MM.1S (cell line): ENCODE measurements around the gene PTPRF.

Experiments used
- DNase-seq: peaks from one replicate; pipeline ENCODE4 v3.0.0-alpha.2; 2015
- H2AFZ ChIP-seq: fragments of 300-600 bp; sonication (generic); 2 replicates; pipeline ENCODE4 v1.6.0; 2016; ENCODE audit warnings: antibody characterized with exemption, low read length
- H3F3A ChIP-seq: fragments of 300-600 bp; sonication (generic); 2 replicates; pipeline ENCODE4 v1.6.1; 2016; ENCODE audit warnings: mild to moderate bottlenecking, antibody characterized with exemption, low read length, moderate library complexity, mixed read lengths; ENCODE audit not compliant: insufficient read depth
- H3K27ac ChIP-seq: fragments of 300-600 bp; sonication (generic); 2 replicates; pipeline ENCODE4 v1.5.1; 2016; ENCODE audit warnings: mild to moderate bottlenecking, low read length
- H3K27me3 ChIP-seq: fragments of 300-600 bp; sonication (generic); replicated peaks from 2 replicates; pipeline ENCODE4 v1.6.0; 2016; ENCODE audit warnings: low read length; ENCODE audit not compliant: insufficient read depth
- H3K36me3 ChIP-seq: fragments of 300-600 bp; sonication (generic); replicated peaks from 2 replicates; pipeline ENCODE4 v1.6.1; 2016; ENCODE audit warnings: mild to moderate bottlenecking, low read length, mixed read lengths; ENCODE audit not compliant: insufficient read depth
- H3K4me1 ChIP-seq: fragments of 300-600 bp; sonication (generic); 2 replicates; pipeline ENCODE4 v1.6.1; 2016; ENCODE audit warnings: low read length, mixed read lengths
- H3K4me2 ChIP-seq: fragments of 300-600 bp; sonication (generic); 2 replicates; pipeline ENCODE4 v1.6.0; 2016; ENCODE audit warnings: low read depth, low read length
- H3K4me3 ChIP-seq: fragments of 300-600 bp; sonication (generic); 2 replicates; pipeline ENCODE4 v1.5.1; 2016; ENCODE audit warnings: low read length, mixed read lengths
- H3K79me2 ChIP-seq: fragments of 300-600 bp; sonication (generic); 2 replicates; pipeline ENCODE4 v1.6.1; 2016; ENCODE audit warnings: mixed run types, low read length, mixed read lengths
- H3K9ac ChIP-seq: fragments of 300-600 bp; sonication (generic); 2 replicates; pipeline ENCODE4 v1.6.1; 2016; ENCODE audit warnings: low read length, mixed read lengths
- H3K9me2 ChIP-seq: fragments of 300-600 bp; sonication (generic); replicated peaks from 2 replicates; pipeline ENCODE4 v1.6.1; 2016; ENCODE audit warnings: mild to moderate bottlenecking, low read length, mixed read lengths; ENCODE audit not compliant: insufficient read depth
- H3K9me3 ChIP-seq: fragments of 300-600 bp; sonication (generic); replicated peaks from 2 replicates; pipeline ENCODE4 v1.6.1; 2016; ENCODE audit warnings: mild to moderate bottlenecking, low read length, mixed read lengths; ENCODE audit not compliant: insufficient read depth
- H4K20me1 ChIP-seq: fragments of 300-600 bp; sonication (generic); 2 replicates; pipeline ENCODE4 v1.6.1; 2016; ENCODE audit warnings: mild to moderate bottlenecking, low read length, moderate library complexity, mixed read lengths; ENCODE audit not compliant: insufficient read depth
- CTCF ChIP-seq: fragments of 300-600 bp; sonication (generic); IDR thresholded peaks from 2 replicates; pipeline ENCODE4 v1.5.1; 2016; ENCODE audit warnings: antibody characterized with exemption, low read length, mixed read lengths
- EZH2 ChIP-seq: fragments of 300-600 bp; sonication (generic); optimal IDR thresholded peaks from 2 replicates; pipeline ENCODE3; 2017; ENCODE audit warnings: low read depth, mild to moderate bottlenecking, antibody characterized with exemption, low read length, mixed read lengths
- EZH2phosphoT487 ChIP-seq: fragments of 300-600 bp; sonication (generic); IDR thresholded peaks from 2 replicates; pipeline ENCODE4 v1.6.1; 2018; ENCODE audit warnings: antibody characterized with exemption, low read length

The PTPRF gene

GRCh38 chr1:43572084-43572483, 41.4 kb downstream of the PTPRF start:
- Histone ChIP-seq H3K36me3 (no peaks in the 10 kb centered on the region), H3K4me2 (no peak overlapping the region), H3K9ac (no peak overlapping the region), H2AFZ (no peak overlapping the region), H3F3A (no peaks in the 10 kb centered on the region), H3K27me3 (no peaks in the 10 kb centered on the region), H3K4me1 (no peaks in the 10 kb centered on the region), H4K20me1 (no peaks in the 10 kb centered on the region), H3K9me2 (no peaks in the 10 kb centered on the region), H3K4me3 (no peak overlapping the region), H3K79me2 (no peaks in the 10 kb centered on the region), H3K27ac (no peak overlapping the region), H3K9me3 (no peaks in the 10 kb centered on the region)
- DNase-seq: no peak
- TF ChIP-seq CTCF (no peak), EZH2phosphoT487 (no peak), EZH2 (no peak)

- Histone ChIP-seq H3K4me3 (no peak overlapping the region), H2AFZ (no peak overlapping the region), H3K27ac (no peak overlapping the region), H3F3A (no peaks in the 10 kb centered on the region), H3K9me2 (no peaks in the 10 kb centered on the region), H3K79me2 (no peaks in the 10 kb centered on the region), H3K9me3 (no peaks in the 10 kb centered on the region), H3K27me3 (no peaks in the 10 kb centered on the region), H3K36me3 (no peaks in the 10 kb centered on the region), H3K9ac (no peak overlapping the region), H4K20me1 (no peaks in the 10 kb centered on the region), H3K4me2 (no peak overlapping the region), H3K4me1 (no peaks in the 10 kb centered on the region)
- TF ChIP-seq EZH2: no peak
- no peak for TF ChIP-seq CTCF
- TF ChIP-seq EZH2phosphoT487: no peak
- DNase-seq: no peak
Observed at GRCh38 chr1:43572538-43572937, 41.9 kb downstream of the PTPRF start.

GRCh38 chr1:43573066-43573800, 42.5 kb downstream of the PTPRF start:
- TF ChIP-seq EZH2 (no peak), EZH2phosphoT487 (no peak), CTCF (no peak)
- Histone ChIP-seq H3K36me3 (no peaks in the 10 kb centered on the region), H3F3A (no peaks in the 10 kb centered on the region), H3K4me2 (no peak overlapping the region), H3K9me3 (no peaks in the 10 kb centered on the region), H3K27me3 (no peaks in the 10 kb centered on the region), H2AFZ (no peak overlapping the region), H4K20me1 (no peaks in the 10 kb centered on the region), H3K4me1 (no peaks in the 10 kb centered on the region), H3K27ac (no peak overlapping the region), H3K79me2 (no peaks in the 10 kb centered on the region), H3K9ac (no peak overlapping the region), H3K9me2 (no peaks in the 10 kb centered on the region), H3K4me3 (no peak overlapping the region)
- DNase-seq: no peak
